HG03558 (cell line): Measurements from ENCODE around the gene ARHGEF37.
"Not testable (repeated sequence)": the region's sequence is repeated elsewhere in the genome, so short reads cannot be mapped to it uniquely, and the experiment has no call there.

Experiments used
- ATAC-seq: cut with Tn5 transposase; IDR thresholded peaks from one replicate; pipeline ENCODE4 v1.9.1; 2021; ENCODE audit warnings: moderate number of reproducible peaks; ENCODE audit not compliant: unreplicated experiment; ENCODE audit errors: extremely low read depth

Gene ARHGEF37

GRCh38 chr5:149667084-149667828 lies 86.0 kb downstream of the ARHGEF37 start:
- ATAC-seq, result no peak

GRCh38 chr5:149667829-149668330 lies 86.6 kb downstream of the ARHGEF37 start:
- ATAC-seq, result no peak

- ATAC-seq, result not testable (repeated sequence)
Observed at GRCh38 chr5:149669273-149669672, 88.0 kb downstream of the ARHGEF37 start.

- ATAC-seq, result no peak
Observed at GRCh38 chr5:149671544-149671943, 90.2 kb downstream of the ARHGEF37 start.

GRCh38 chr5:149672701-149673476 lies 91.6 kb downstream of the ARHGEF37 start:
- ATAC-seq, result no peak

- ATAC-seq, result no peak
Observed at GRCh38 chr5:149674686-149675085, 93.4 kb downstream of the ARHGEF37 start.

- ATAC-seq, result no peak
Observed at GRCh38 chr5:149675610-149676201, 94.4 kb downstream of the ARHGEF37 start.

GRCh38 chr5:149677731-149678130 lies 96.4 kb downstream of the ARHGEF37 start:
- ATAC-seq, result no peak

- peak; percentile 20 for ATAC-seq
Observed at GRCh38 chr5:149679876-149680809, 98.8 kb downstream of the ARHGEF37 start.

GRCh38 chr5:149680810-149681221 lies 99.5 kb downstream of the ARHGEF37 start:
- peak; percentile 92 for ATAC-seq

GRCh38 chr5:149681252-149681651 lies 100.0 kb downstream of the ARHGEF37 start:
- no peak for ATAC-seq

GRCh38 chr5:149681922-149682321 lies 100.6 kb downstream of the ARHGEF37 start:
- ATAC-seq, result no peak

GRCh38 chr5:149682532-149683075 lies 101.3 kb downstream of the ARHGEF37 start:
- no peak for ATAC-seq

- no peak for ATAC-seq
Observed at GRCh38 chr5:149683964-149684363, 102.7 kb downstream of the ARHGEF37 start.

GRCh38 chr5:149684371-149684770 lies 103.1 kb downstream of the ARHGEF37 start:
- ATAC-seq, result no peak
